ENCODE data around the gene PRR20B.
"Not testable (repeated sequence)": the region's sequence is repeated elsewhere in the genome, so short reads cannot be mapped to it uniquely, and the experiment has no call there.

DNA sequence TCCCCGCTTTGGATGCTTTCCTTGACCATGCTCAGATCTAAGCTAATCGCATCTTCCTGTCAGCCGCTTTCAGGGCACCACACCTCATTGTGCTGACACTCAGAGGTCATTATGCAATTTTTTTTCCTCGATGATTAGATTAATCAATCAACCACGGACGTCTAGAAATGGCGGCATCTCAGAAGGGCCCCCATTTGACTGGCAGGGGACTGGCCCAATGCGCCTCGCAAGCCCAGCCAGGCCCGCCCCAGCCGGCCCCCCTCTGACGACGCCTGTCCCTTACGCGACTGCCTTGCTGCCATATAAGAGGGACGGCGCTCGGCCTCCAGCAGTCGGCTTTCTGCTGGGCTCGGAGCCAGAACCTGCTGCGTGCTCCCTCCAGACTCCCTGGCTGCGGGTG, at the start of gene PRR20B:
- TF ChIP-seq JUN (CRISPR knock-in tag; IDR thresholded peaks at IDR 0.05); KAT7 (CRISPR knock-in tag; IDR thresholded peaks at IDR 0.05; ENCODE audit: borderline replicate concordance); ZNF138 (CRISPR knock-in tag; conservative IDR thresholded peaks at IDR 0.05); NFE2L1 (CRISPR knock-in tag; IDR thresholded peaks at IDR 0.05); PRDM15 (CRISPR knock-in tag; IDR thresholded peaks at IDR 0.05); MXD4 (CRISPR knock-in tag; IDR thresholded peaks at IDR 0.05; ENCODE audit: borderline replicate concordance); ZNF416 (CRISPR knock-in tag; IDR thresholded peaks at IDR 0.05); SMAD3 (CRISPR knock-in tag; IDR thresholded peaks at IDR 0.05; ENCODE audit: borderline replicate concordance): not testable (repeated sequence)
- TF ChIP-seq, protein P1, sequence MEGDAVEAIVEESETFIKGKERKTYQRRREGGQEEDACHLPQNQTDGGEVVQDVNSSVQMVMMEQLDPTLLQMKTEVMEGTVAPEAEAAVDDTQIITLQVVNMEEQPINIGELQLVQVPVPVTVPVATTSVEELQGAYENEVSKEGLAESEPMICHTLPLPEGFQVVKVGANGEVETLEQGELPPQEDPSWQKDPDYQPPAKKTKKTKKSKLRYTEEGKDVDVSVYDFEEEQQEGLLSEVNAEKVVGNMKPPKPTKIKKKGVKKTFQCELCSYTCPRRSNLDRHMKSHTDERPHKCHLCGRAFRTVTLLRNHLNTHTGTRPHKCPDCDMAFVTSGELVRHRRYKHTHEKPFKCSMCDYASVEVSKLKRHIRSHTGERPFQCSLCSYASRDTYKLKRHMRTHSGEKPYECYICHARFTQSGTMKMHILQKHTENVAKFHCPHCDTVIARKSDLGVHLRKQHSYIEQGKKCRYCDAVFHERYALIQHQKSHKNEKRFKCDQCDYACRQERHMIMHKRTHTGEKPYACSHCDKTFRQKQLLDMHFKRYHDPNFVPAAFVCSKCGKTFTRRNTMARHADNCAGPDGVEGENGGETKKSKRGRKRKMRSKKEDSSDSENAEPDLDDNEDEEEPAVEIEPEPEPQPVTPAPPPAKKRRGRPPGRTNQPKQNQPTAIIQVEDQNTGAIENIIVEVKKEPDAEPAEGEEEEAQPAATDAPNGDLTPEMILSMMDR (IDR thresholded peaks at IDR 0.05) = not testable (repeated sequence)
- TF ChIP-seq, protein P2, sequence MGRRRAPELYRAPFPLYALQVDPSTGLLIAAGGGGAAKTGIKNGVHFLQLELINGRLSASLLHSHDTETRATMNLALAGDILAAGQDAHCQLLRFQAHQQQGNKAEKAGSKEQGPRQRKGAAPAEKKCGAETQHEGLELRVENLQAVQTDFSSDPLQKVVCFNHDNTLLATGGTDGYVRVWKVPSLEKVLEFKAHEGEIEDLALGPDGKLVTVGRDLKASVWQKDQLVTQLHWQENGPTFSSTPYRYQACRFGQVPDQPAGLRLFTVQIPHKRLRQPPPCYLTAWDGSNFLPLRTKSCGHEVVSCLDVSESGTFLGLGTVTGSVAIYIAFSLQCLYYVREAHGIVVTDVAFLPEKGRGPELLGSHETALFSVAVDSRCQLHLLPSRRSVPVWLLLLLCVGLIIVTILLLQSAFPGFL (CRISPR knock-in tag; IDR thresholded peaks at IDR 0.05; ENCODE audit: borderline replicate concordance) = not testable (repeated sequence)
